SK-N-SH treated with all-trans-retinoic acid at 6 μM for 48 hours (cell line): ENCODE measurements around the gene TRIM73.
"Not testable (repeated sequence)": the region's sequence is repeated elsewhere in the genome, so short reads cannot be mapped to it uniquely, and the experiment has no call there.

Experiments used
- BACH2 ChIP-seq: fragments of 250-450 bp; sonication (Bioruptor Pico); IDR thresholded peaks from 2 replicates; pipeline ENCODE4 v1.9.0; 2021; ENCODE audit warnings: mild to moderate bottlenecking, borderline replicate concordance
- GLIS3 ChIP-seq: fragments of 250-450 bp; sonication (Bioruptor Pico); IDR thresholded peaks from 2 replicates; pipeline ENCODE4 v1.5.0; 2020; ENCODE audit warnings: mild to moderate bottlenecking, moderate library complexity
- RARB ChIP-seq: fragments of 250-450 bp; sonication (Bioruptor Pico); IDR thresholded peaks from 2 replicates; pipeline ENCODE4 v1.8.0; 2021; ENCODE audit warnings: mild to moderate bottlenecking, moderate library complexity
- TOX ChIP-seq: fragments of 250-450 bp; sonication (Bioruptor Pico); IDR thresholded peaks from 2 replicates; pipeline ENCODE4 v1.8.0; 2021; ENCODE audit warnings: mild to moderate bottlenecking, moderate library complexity, borderline replicate concordance
- ZC3H10 ChIP-seq: fragments of 250-450 bp; sonication (Bioruptor Pico); IDR thresholded peaks from 2 replicates; pipeline ENCODE4 v1.5.1; 2021; ENCODE audit warnings: mild to moderate bottlenecking, moderate library complexity
- ZNF70 ChIP-seq: fragments of 450-650 bp; formaldehyde crosslinking; IDR thresholded peaks from 2 replicates; pipeline ENCODE4 v1.5.0; 2020; ENCODE audit warnings: mild to moderate bottlenecking, moderate library complexity
- TF ChIP-seq, protein P1 (sequence below): fragments of 250-450 bp; sonication (Bioruptor Pico); IDR thresholded peaks from 2 replicates; pipeline ENCODE4 v1.8.0; 2020; ENCODE audit warnings: mild to moderate bottlenecking, moderate library complexity, borderline replicate concordance
- TF ChIP-seq, protein P2 (sequence below): fragments of 250-450 bp; sonication (Bioruptor Pico); IDR thresholded peaks from 2 replicates; pipeline ENCODE4 v1.5.1; 2021; ENCODE audit warnings: mild to moderate bottlenecking, moderate library complexity

DNA sequence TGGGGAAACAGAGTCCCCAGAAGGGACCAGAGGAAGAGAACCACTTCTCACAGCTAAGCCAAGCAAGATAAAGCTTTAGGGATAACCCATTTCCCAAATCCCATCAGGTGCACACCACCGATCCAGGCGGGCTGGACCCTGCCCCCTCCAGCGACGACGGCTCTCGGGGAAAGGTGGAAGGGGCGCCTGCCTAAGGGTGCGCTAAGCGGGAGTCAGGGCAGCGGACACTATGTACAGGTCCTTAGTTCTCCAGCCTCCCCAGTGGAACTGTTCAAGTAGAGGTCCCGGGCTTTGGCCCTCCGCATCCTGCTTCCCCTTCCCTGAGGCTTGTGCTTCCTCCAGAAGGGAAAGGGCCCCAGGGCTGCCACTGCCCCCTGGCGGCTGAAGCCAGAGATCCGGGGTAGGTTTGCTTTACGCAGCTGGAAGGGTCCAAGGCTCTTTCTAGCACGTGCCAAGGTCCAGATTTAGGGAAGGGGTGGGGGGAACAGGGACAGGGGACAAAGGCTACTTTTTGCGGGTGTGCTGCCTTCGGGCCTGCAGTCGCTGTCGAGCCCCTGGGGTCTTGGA is 22.9 kb downstream of the TRIM73 start:
- TF ChIP-seq ZNF70 (CRISPR knock-in tag); GLIS3 (CRISPR knock-in tag); TOX (CRISPR knock-in tag); RARB (CRISPR knock-in tag); ZC3H10 (CRISPR knock-in tag); BACH2: not testable (repeated sequence)
- TF ChIP-seq, protein P1, sequence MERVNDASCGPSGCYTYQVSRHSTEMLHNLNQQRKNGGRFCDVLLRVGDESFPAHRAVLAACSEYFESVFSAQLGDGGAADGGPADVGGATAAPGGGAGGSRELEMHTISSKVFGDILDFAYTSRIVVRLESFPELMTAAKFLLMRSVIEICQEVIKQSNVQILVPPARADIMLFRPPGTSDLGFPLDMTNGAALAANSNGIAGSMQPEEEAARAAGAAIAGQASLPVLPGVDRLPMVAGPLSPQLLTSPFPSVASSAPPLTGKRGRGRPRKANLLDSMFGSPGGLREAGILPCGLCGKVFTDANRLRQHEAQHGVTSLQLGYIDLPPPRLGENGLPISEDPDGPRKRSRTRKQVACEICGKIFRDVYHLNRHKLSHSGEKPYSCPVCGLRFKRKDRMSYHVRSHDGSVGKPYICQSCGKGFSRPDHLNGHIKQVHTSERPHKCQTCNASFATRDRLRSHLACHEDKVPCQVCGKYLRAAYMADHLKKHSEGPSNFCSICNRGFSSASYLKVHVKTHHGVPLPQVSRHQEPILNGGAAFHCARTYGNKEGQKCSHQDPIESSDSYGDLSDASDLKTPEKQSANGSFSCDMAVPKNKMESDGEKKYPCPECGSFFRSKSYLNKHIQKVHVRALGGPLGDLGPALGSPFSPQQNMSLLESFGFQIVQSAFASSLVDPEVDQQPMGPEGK (CRISPR knock-in tag), result not testable (repeated sequence)
- TF ChIP-seq, protein P2, sequence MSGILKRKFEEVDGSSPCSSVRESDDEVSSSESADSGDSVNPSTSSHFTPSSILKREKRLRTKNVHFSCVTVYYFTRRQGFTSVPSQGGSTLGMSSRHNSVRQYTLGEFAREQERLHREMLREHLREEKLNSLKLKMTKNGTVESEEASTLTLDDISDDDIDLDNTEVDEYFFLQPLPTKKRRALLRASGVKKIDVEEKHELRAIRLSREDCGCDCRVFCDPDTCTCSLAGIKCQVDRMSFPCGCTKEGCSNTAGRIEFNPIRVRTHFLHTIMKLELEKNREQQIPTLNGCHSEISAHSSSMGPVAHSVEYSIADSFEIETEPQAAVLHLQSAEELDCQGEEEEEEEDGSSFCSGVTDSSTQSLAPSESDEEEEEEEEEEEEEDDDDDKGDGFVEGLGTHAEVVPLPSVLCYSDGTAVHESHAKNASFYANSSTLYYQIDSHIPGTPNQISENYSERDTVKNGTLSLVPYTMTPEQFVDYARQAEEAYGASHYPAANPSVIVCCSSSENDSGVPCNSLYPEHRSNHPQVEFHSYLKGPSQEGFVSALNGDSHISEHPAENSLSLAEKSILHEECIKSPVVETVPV (CRISPR knock-in tag), result not testable (repeated sequence)
